Measurements from ENCODE around the gene FAM234A.
"Not testable (repeated sequence)": the region's sequence is repeated elsewhere in the genome, so short reads cannot be mapped to it uniquely, and the experiment has no call there.

FAM234A gene

GRCh38 chr16:234468-235305, at the start of gene FAM234A:
TSS of gene FAM234A (plus strand) at chr16:234821. CDS start at chr16:254414, 19,593 bp downstream.
- DNase-seq: peak; percentile 91

- DNase-seq: no peak
Observed at GRCh38 chr16:185213-185612, 49.4 kb upstream of the FAM234A start.

- DNase-seq: no peak
Observed at GRCh38 chr16:185691-186090, 48.9 kb upstream of the FAM234A start.

DNA sequence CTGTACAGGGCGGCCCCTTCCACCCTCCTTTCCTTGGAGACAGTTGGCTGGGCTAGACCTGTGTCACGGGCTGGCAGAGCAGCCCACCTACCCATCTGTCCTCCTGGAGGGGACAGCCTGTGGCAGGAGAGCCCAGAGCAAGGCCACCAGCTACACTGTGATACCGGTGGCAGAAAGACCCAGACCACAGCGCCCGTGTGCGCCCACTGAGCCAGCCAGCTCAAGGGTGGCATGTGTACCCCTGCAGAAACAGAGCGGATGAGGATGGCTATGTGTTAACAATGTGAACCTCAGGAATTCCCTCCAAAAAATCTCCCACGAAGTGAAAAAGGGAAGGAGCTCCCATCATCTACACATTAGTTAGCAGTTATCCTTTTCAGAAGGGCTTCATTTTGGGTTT, 47.3 kb upstream of the FAM234A start:
- no peak for DNase-seq

DNA sequence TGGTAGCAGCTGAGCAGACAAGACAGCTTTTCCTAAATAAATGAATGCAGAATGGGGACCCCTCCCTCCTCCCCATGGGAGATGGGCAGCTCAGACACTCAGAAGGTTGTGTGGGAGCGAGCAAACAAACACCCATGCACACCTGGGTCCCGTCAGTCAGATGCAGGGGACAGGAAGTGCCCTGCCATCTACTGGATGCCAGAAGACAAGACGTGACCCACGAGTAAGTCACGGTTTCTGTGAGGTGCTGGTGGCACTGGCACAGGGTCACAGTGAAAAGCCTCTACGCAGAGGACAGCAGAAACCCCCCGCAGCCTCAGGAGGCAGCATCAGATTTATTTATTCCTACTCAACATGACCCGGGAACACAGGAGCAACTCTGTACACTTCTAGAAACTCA, 45.9 kb upstream of the FAM234A start:
- DNase-seq: no peak

- no peak for DNase-seq
Observed at GRCh38 chr16:189604-190186, 44.9 kb upstream of the FAM234A start.

DNA sequence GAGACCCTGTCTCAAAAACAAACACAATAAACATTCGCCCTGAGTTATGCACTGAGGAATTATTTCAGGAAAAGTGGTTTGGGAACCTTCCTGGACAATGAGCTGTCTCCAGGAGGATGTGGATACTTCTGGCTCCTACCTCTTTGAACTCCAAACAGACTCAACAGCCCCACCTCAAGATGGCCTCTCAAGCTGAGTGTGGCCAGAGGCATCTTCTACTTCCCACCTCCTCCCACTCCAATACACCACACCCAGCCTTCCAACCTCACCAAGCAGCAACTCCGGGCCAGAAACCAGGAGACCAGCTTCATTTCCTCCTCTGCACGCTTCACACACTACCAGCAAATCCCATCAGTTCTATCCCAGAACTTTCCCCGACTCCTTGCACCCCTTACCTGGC, 42.8 kb upstream of the FAM234A start:
- DNase-seq: no peak

DNA sequence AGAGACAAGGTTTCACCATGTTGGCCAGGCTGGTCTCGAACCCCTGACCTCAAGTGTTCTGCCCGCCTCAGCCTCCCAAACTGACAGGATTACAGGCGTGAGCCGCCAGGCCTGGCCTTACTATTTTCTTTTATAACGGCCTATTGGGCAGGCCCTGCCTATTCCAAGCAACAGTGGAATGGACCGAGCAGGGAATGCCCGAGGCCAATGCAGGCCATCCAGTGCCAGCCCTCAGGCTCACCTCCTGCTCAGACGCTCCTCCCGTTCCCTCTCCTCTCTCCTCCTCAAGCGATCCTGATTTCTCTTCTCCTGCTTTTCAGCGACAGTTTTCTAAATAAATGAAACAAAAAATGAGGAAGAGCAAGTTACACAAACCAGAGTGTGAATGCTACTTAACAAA, 41.9 kb upstream of the FAM234A start:
- DNase-seq: no peak

GRCh38 chr16:193441-193840, 41.2 kb upstream of the FAM234A start:
- no peak for DNase-seq

DNA sequence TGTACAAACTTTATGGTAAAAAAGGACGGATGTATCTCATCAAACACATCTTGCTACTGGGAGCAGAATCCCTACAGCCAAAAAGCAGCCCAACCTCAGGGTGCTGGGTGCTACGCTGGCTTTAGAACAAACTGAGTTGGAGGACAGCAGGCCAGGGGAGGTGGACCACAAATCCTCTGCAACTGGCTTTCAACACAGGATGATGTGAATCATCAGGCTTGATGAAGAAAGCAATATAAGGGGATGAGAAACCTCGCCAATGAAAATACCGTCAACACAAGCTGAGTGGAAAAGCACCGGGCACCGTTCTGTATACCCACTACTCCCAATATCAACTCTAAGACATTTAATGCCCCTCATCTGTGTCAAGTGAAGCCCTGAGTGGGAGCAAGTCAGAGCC, 40.1 kb upstream of the FAM234A start:
- DNase-seq: no peak

GRCh38 chr16:200388-200787, 34.2 kb upstream of the FAM234A start:
- no peak for DNase-seq

- no peak for DNase-seq
Observed at GRCh38 chr16:203246-203645, 31.4 kb upstream of the FAM234A start.

- DNase-seq: not testable (repeated sequence)
Observed at GRCh38 chr16:204046-204445, 30.6 kb upstream of the FAM234A start.

DNA sequence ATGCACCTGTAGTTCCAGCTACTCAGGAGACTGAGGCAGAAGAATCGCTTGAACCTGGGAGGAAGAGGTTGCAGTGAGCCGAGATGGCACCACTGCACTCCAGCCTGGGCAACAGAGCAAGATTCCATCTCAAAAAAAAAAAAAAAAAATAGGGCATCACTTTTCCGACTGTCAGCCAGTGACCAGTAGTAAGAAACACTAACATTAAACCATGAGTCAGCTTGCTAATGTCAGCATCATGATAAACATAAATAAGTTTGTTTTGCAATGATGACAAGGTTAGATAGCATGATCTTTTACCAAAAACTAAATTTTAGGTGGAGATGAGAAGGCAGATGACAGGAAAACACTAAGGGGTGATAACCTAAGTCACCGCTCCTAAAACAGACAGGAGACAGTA, 25.3 kb upstream of the FAM234A start:
- not testable (repeated sequence) for DNase-seq

- DNase-seq: not testable (repeated sequence)
Observed at GRCh38 chr16:211631-212180, 22.9 kb upstream of the FAM234A start.

- no peak for DNase-seq
Observed at GRCh38 chr16:212999-213398, 21.6 kb upstream of the FAM234A start.

DNA sequence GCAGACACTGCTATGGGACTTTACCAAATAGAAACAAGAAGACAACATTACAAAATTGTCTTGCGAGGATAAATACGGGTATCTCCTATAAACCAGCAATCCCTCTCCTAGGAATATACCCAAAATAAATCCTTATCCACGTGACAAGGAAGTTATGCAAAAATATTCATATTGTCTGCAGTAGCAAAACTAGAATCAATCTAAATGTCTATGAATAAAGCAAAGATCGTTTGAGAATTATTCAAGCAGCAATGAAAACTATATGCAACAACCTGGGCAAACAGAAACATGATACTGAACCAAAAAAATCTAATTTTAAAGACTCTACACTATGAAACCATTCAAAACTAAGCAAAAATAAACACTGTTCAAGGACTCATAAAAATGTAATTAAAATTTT, 14.6 kb upstream of the FAM234A start:
- no peak for DNase-seq

GRCh38 chr16:228151-228851, 6.3 kb upstream of the FAM234A start:
- DNase-seq: peak; percentile 36

DNA sequence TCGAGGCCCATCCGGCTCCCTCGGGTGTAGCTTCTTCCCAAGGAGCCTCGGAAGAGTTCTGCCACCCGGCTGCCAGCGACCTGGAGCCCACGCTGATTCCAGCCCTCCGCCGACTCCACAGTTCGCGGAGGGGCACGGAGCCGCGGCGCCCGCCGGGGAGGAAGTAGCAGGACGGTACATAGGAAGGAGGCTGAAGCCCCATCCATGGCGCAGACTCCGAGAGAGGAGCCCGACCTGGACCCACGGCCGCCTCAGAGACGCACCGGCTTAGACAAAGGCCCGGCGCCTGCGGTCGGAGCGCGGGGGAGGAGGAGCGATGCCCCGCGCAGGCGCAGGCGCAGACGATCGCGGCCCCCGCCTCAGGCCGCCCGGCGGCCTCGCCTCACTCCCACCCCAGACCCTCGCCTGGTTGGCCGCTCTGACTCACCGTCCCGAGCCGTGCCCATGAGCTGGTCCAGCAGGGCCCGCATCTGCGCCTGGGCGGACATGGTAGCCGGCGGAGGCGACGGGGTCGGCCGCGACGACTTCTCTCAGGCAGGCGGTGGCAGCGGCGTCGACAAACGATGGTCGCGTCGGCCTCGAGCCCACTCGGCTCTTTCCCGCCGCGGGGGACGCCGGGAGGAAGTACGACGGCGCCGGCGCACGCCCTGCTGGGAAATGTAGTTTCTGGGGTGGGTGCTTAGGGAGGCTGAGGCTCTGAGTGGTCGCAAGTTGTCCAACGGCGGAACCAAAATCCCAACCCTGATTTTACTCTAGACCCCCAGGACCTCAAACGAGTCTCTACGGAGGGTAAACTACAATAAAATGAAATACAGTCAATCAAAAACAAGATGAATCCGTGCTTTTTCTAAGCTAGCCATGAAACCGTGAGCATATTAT, 5.5 kb upstream of the FAM234A start, which contains the start of gene LUC7L:
LUC7L (minus strand) TSS at position 598 of the 879 bp plus-strand sequence; CDS start at position 488, 110 bp downstream.
- peak; percentile 67 for DNase-seq

- DNase-seq: no peak
Observed at GRCh38 chr16:229731-230281, 4.8 kb upstream of the FAM234A start.

DNA sequence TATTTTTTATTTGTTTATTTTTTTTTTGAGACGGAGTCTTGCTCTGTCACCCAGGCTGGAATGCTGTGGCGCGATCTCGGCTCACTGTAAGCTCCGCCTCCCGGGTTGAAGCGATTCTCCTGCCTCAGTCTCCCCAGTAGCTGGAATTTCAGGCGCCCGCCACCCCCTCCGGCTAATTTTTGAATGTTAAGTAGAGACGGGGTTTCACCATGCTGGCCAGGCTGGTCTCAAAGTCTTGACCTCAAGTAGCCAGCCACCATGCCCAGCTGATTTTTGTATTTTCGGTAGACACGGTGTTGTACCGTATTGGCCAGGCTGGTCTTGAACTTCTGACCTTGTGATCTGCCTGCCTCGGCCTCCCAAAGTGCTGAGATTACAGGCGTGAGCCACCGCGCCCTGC, 4.3 kb upstream of the FAM234A start:
- DNase-seq: not testable (repeated sequence)

DNA sequence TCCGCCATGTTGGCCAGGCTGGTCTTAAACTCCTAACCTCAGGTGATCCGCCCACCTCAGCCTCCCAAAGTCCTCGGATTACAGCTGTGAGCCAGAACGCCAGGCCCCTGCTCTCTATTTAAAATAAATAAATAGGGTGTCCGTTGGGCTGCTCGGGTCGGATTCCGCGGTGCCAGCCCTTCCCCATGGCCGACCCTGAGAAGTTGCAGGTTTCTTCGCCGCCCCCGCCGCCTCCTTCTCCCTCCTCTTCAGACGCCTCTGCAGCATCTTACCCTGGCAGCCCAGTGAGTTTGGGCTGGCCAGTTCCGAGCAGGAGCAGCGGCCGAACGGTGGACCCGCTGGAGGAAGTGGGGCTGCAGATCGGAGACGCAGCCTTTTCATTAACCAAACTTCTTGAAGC, 3.7 kb upstream of the FAM234A start:
- no peak for DNase-seq
